Mononuclear cell (primary cell): ENCODE data around the gene FGR. TPM values are rescaled to one million over a fixed set of nuclear protein-coding genes. Genes with fewer than 3 reads are reported as not detected.
"Not testable (repeated sequence)": the region's sequence is repeated elsewhere in the genome, so short reads cannot be mapped to it uniquely, and the experiment has no call there.

Source experiments
- H3K27me3 ChIP-seq: 2 replicates; pipeline ENCODE4 v1.6.0; 2011; ENCODE audit warnings: low read length, control low read depth; ENCODE audit not compliant: insufficient read depth
- H3K4me1 ChIP-seq: 2 replicates; pipeline ENCODE4 v1.5.1; 2011; ENCODE audit warnings: mild to moderate bottlenecking, low read length, control low read depth; ENCODE audit not compliant: insufficient read depth
- H3K4me3 ChIP-seq: 2 replicates; pipeline ENCODE4 v1.5.1; 2011; ENCODE audit warnings: mild to moderate bottlenecking, low read length, moderate library complexity
- H3K9me3 ChIP-seq: 2 replicates; pipeline ENCODE4 v1.5.1; 2011; ENCODE audit warnings: low read depth, mild to moderate bottlenecking, control low read depth, low read length
- total RNA-seq: library from RNA; depleted of rRNA; stranded (reverse); fragments of >200 nt; gene quantifications from one replicate; pipeline ENCODE4 v1.2.3, GENCODE V29; 2012

Gene FGR
- total RNA-seq, 1 donor, result 123 TPM

- Histone ChIP-seq H3K9me3 (no peaks in the 10 kb centered on the region), H3K4me1 (peaks cover 99% of the 10 kb centered on the region), H3K4me3 (peak overlapping the region; percentile 81), H3K27me3 (no peaks in the 10 kb centered on the region)
Measured at GRCh38 chr1:27632387-27633297, 2.3 kb downstream of the FGR start.

- Histone ChIP-seq H3K4me1 (peaks cover 99% of the 10 kb centered on the region), H3K9me3 (no peaks in the 10 kb centered on the region), H3K4me3 (no peak overlapping the region), H3K27me3 (no peaks in the 10 kb centered on the region)
Measured at GRCh38 chr1:27630859-27631491, 4.0 kb downstream of the FGR start.

GRCh38 chr1:27628712-27629111 lies 6.3 kb downstream of the FGR start:
- Histone ChIP-seq H3K27me3 (no peaks in the 10 kb centered on the region), H3K9me3 (no peaks in the 10 kb centered on the region), H3K4me1 (peaks cover 100% of the 10 kb centered on the region), H3K4me3 (no peak overlapping the region)

GRCh38 chr1:27627733-27628132 lies 7.3 kb downstream of the FGR start:
- not testable (repeated sequence) for H3K4me3 ChIP-seq, H3K9me3 ChIP-seq, H3K27me3 ChIP-seq
- peaks cover 100% of the 10 kb centered on the region for H3K4me1 ChIP-seq

- H3K27me3 ChIP-seq, result no peaks in the 10 kb centered on the region
- H3K4me3 ChIP-seq, result no peak overlapping the region
- peaks cover 100% of the 10 kb centered on the region for H3K4me1 ChIP-seq
- H3K9me3 ChIP-seq, result no peaks in the 10 kb centered on the region
Measured at GRCh38 chr1:27627061-27627460, 7.9 kb downstream of the FGR start.

- Histone ChIP-seq H3K27me3 (no peaks in the 10 kb centered on the region), H3K4me3 (peak overlapping the region; percentile 47), H3K4me1 (peaks cover 100% of the 10 kb centered on the region), H3K9me3 (no peaks in the 10 kb centered on the region)
Measured at GRCh38 chr1:27626031-27626935, 8.7 kb downstream of the FGR start.

GRCh38 chr1:27624467-27625178 lies 10.4 kb downstream of the FGR start:
- no peaks in the 10 kb centered on the region for H3K9me3 ChIP-seq
- peak overlapping the region; percentile 47 for H3K4me3 ChIP-seq
- H3K27me3 ChIP-seq, result no peaks in the 10 kb centered on the region
- peaks cover 100% of the 10 kb centered on the region for H3K4me1 ChIP-seq

- Histone ChIP-seq H3K4me3 (no peak overlapping the region), H3K4me1 (peaks cover 100% of the 10 kb centered on the region), H3K27me3 (no peaks in the 10 kb centered on the region), H3K9me3 (no peaks in the 10 kb centered on the region)
Measured at GRCh38 chr1:27623327-27624212, 11.4 kb downstream of the FGR start.

- no peak overlapping the region for H3K4me3 ChIP-seq
- no peaks in the 10 kb centered on the region for H3K9me3 ChIP-seq
- no peaks in the 10 kb centered on the region for H3K27me3 ChIP-seq
- peaks cover 100% of the 10 kb centered on the region for H3K4me1 ChIP-seq
Measured at GRCh38 chr1:27622828-27623227, 12.2 kb downstream of the FGR start.

- Histone ChIP-seq H3K27me3 (no peaks in the 10 kb centered on the region), H3K4me1 (peaks cover 100% of the 10 kb centered on the region)
Measured at GRCh38 chr1:27621051-27621920, 13.7 kb downstream of the FGR start.

GRCh38 chr1:27619782-27620438 lies 15.1 kb downstream of the FGR start:
- H3K4me3 ChIP-seq, result not testable (repeated sequence)

More at GRCh38 chr1:27621051-27621920, 13.7 kb downstream of the FGR start:
- Histone ChIP-seq H3K4me3 (no peak overlapping the region), H3K9me3 (no peaks in the 10 kb centered on the region)

GRCh38 chr1:27618341-27619082 lies 16.5 kb downstream of the FGR start:
- Histone ChIP-seq H3K9me3 (no peaks in the 10 kb centered on the region), H3K27me3 (no peaks in the 10 kb centered on the region), H3K4me1 (peaks cover 89% of the 10 kb centered on the region), H3K4me3 (no peak overlapping the region)

More at GRCh38 chr1:27619782-27620438, 15.1 kb downstream of the FGR start:
- H3K9me3 ChIP-seq, H3K27me3 ChIP-seq: not testable (repeated sequence)
- H3K4me1 ChIP-seq, result peaks cover 92% of the 10 kb centered on the region
